Occipital lobe (tissue), 2 donors: Measurements from ENCODE around the gene OR51B4. TPM values are rescaled to one million over a fixed set of nuclear protein-coding genes. Genes with fewer than 3 reads are reported as not detected.
"Not testable (repeated sequence)": the region's sequence is repeated elsewhere in the genome, so short reads cannot be mapped to it uniquely, and the experiment has no call there.

ENCODE experiments used
- DNase-seq: peaks from one replicate; lab custom pipeline; 2025; lab: John Stamatoyannopoulos, UW
- total RNA-seq: library from RNA; depleted of rRNA; stranded (reverse); fragments of >200 nt; gene quantifications from one replicate; pipeline ENCODE4 v1.2.3, GENCODE V29; 2014

The OR51B4 gene
- total RNA-seq, 1 donor from 2014 or later: 0.31 TPM

DNA sequence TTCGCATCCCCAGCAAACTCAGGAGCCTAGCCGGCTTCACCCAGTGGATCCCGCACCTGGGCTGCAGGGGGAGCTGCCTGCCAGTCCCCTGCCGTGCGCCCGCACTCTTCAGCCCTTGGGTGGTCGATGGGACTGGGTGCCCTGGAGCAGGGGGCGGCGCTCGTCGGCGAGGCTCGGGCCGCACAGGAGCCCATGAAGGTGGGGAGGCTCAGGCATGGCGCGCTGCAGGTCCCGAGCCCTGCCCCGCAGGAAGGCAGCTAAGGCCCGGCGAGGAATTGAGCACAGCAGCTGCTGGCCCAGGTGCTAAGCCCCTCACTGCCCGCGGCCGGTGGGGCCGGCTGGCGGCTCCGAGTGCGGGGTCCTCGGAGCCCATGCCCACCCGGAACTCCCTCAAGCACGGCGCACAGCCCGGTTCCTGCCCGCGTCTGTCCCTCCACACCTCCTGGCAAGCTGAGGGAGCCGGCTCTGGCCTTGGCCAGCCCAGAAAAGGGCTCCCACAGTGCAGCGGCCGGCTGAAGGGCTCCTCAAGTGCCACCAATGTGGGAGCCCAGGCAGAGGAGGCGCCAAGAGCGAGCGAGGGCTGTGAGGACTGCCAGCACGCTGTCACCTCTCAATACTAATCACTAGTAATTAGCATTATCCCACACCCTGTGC is 7.3 kb downstream of the OR51B4 start:
- DNase-seq: not testable (repeated sequence)

DNA sequence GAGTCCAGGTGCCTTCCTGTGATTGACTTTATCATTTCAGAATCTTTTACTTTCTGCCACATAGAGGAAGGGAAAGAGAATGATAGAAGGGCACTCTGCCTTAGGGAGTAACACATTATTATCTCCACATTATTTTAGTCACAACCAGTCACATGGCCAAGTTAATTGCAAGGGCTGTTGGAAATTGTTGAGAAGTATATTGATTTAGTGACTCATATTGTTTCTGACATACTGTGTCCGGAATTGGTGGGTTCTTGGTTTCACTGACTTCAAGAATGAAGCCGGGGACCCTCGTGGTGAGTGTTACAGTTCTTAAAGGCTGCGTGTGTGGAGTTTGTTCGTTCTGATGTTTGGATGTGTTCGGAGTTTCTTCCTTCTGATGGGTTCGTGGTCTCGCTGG is 8.7 kb downstream of the OR51B4 start:
- DNase-seq: no peak

DNA sequence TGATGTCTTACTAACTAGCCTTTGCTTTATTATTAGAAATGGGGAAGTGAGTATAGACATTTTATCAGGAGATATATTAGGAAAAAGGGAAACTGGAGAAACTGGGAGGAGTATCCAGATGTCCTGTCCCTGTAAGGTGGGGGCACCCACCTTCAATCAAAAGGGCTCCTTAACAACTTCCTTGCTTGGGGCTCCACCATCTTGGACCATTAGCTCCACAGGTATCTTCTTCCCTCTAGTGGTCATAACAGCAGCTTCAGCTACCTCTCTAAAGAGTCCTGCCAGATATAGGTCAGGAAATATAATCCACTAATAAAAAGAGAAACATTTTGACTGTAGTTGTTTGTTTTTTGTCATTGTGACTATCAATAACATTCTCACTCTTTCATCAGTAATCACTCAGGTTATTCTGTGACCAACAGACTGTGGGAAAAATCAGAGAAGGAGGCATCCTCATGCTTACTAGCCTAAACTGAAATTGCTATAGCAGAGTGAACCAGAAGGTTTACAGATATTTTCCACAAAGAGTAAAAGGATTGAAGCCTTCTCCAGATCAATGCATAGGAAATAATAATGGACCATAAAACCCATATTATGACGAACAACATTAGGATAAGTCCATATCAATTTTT is 10.4 kb downstream of the OR51B4 start:
- DNase-seq: no peak

DNA sequence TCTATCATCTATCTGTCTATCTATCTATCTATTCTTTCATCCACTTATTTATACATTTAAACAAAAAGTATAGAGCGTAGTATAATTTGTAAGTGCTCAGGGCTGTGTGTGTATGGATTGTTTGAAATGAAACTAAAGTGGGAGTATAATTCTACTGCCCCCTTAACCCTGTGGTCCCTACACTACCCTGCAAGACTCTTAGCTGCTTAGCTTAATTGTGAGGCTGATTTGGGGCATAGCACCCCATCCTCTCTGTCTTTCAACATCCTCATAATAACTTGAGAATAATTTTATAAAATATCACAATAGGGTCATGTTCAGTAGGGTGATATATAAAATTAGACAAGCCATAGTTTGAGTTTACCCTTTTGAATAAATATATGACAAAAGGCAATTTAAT is 11.6 kb downstream of the OR51B4 start:
- no peak for DNase-seq

DNA sequence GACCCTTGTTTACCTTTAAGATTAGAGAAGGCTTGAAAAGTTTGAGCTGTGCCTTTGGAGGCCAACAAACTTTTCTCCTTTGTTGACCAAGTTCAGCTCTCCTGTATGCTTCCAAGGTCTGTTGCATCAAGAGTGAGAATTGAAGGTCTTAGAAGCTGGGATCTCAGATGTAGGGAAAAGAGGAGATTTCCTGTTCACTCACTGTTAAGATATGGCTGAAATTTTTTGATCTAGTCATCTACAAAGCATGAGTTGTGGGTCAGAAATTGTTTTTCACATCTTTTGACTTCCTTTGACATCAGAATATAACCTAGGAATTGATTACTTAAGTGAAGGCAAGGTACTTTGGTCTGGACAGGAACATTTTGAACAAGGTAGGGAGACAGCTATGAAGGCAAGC is 12.1 kb downstream of the OR51B4 start:
- no peak for DNase-seq

DNA sequence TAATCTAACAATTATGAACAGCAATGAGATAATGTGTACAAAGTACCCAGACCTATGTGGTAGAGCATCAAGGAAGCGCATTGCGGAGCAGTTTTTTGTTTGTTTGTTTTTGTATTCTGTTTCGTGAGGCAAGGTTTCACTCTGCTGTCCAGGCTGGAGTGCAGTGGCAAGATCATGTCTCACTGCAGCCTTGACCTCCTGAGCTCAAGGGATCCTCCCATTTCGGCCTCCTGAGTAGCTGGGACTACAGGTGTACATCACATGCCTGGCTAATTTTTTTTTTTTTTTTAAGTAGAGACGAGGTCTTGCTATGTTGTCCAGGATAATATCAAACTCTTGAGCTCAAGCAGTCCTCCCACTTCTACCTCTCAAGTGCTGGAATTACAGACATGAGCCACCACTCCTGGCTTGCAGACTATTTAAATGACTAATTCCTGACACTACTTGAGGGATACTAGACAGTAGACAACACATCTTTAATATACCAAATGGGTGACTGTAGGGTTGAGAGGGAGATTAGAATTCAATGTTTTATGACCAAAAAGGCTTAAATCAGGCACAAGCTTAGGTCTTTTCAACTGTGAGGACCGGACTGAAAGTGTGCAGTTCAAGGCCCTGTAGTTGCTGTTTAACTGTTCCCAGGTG is 12.7 kb downstream of the OR51B4 start:
- DNase-seq: no peak

DNA sequence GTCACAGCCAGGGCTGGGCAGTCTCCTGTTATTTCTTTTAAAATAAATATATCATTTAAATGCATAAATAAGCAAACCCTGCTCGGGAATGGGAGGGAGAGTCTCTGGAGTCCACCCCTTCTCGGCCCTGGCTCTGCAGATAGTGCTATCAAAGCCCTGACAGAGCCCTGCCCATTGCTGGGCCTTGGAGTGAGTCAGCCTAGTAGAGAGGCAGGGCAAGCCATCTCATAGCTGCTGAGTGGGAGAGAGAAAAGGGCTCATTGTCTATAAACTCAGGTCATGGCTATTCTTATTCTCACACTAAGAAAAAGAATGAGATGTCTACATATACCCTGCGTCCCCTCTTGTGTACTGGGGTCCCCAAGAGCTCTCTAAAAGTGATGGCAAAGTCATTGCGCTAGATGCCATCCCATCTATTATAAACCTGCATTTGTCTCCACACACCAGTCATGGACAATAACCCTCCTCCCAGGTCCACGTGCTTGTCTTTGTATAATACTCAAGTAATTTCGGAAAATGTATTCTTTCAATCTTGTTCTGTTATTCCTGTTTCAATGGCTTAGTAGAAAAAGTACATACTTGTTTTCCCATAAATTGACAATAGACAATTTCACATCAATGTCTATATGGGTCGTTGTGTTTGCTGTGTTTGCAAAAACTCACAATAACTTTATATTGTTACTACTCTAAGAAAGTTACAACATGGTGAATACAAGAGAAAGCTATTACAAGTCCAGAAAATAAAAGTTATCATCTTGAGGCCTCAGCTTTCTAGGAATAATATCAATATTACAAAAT is 13.4 kb downstream of the OR51B4 start:
- DNase-seq: no peak

DNA sequence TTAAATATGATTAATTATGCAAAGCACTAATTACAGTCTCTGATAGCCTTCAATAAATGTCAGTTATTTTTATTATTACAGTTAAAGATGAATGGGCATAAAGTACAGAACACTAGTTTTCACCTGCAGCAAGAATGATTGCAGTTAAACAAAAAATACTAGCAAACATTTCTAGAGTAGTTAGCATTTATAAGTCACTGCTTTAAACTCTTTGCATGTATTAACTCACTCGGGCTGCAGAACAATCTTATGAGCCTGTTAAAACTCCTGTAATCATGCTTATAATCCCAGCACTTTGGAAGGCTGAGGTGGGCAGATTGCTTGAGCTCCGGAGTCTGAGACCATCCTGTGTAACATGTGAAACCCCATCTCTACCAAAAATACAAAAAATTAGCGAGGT is 14.8 kb downstream of the OR51B4 start:
- no peak for DNase-seq

DNA sequence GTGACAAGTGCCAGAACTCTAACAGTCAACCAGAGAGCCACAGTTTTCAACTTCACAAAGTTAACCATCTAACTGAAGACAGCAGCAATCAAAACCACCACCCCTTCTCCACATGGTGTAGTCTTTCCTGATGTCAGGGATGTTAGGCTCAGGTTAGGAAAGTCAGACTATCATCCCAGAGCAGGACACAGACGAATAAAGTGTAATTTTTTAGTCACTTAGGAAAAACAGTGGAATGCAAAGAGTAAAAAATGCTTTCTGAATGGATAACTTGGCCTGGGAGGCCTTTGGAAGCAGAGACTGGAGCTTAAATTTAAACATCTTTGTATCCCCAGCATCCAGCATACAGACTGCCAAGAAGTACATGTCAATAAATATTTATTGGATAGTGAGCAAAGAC is 15.4 kb downstream of the OR51B4 start:
- no peak for DNase-seq

DNA sequence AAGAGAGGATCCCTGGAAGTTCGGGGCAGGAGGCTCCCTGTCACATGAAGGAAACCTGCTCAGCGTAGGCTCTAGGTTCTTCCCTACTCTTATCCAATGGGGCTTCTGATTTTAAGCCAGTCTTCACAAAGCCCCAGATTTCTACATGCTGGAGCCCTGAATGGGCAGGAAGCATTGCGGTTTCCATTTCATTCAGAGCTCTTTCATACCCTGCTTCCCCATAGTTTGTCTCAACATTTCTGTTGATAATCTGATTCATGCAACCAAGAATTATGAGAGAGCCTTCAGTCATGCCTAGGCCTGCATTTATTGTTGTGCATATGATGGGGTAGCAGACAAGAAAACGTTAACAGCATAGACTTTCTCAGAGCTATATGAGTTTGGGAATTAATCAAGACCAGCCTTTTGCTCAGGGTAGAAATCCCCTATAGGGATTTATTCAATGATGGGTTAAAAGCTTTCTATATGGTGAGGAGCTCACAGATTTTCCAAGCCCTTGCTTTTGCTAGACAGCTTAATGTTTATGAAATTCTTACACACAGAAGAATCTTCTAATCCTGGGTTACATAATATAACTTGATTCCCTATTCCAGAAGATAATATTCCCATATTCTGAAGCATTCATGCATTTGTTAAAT is 15.9 kb downstream of the OR51B4 start:
- no peak for DNase-seq

DNA sequence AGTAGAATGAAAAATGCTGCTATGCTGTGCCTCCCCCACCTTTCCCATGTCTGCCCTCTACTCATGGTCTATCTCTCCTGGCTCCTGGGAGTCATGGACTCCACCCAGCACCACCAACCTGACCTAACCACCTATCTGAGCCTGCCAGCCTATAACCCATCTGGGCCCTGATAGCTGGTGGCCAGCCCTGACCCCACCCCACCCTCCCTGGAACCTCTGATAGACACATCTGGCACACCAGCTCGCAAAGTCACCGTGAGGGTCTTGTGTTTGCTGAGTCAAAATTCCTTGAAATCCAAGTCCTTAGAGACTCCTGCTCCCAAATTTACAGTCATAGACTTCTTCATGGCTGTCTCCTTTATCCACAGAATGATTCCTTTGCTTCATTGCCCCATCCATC is 17.1 kb downstream of the OR51B4 start:
- no peak for DNase-seq

DNA sequence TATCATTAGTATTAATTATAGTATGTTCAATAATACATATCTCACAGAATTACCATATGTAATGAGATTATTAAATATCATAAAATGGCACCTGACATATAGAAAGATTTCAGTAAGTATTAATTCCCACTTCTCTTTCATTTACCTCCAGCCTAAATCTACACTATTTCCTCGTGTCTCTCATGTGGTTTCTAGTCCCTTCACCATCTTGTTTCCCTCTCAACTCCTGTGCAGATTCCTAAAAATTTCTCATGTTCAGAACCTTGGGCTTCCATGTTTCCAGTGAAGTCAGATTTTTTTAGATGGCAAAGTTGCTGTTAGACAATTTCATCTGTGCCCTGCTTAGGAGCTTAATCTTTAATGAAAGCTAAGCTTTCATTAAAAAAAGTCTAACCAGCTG is 17.9 kb downstream of the OR51B4 start:
- DNase-seq: no peak

DNA sequence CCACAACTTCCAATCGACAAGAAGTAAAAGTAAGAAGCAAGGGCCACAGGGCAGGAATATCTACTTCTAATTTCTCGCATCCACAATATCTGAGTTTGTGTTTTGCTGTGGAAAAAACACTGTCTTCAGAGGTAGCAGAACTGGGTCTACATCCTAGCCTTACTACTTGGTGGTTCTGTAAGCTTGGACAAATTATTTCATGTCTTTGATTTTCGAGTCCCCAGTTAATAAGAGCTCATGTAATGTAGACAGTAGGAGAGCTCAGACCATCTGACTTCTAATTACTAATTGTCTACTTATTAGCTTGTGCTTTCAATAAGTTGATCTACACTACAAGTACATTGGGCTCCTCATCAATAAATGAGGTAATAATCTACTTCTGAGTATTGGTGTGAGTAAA is 18.7 kb downstream of the OR51B4 start:
- no peak for DNase-seq

DNA sequence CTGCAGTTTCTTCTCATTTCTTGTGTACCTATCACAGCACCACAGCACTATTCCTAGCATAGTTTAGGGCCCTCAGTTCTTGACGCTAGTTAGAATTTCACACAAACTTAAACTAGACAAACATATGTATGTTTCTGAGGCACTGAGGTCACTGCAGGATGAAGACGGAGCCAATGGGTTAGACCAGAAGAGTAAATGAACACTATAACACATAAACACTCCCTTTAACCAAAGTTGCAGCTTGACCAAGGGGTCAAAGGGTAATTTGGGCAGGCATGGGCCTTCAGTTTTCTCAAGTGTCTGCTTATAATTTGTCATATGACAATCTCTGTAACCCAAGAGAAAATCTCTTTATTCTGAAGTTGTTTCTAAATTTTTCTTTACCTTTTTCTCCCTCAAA is 19.1 kb downstream of the OR51B4 start:
- no peak for DNase-seq

DNA sequence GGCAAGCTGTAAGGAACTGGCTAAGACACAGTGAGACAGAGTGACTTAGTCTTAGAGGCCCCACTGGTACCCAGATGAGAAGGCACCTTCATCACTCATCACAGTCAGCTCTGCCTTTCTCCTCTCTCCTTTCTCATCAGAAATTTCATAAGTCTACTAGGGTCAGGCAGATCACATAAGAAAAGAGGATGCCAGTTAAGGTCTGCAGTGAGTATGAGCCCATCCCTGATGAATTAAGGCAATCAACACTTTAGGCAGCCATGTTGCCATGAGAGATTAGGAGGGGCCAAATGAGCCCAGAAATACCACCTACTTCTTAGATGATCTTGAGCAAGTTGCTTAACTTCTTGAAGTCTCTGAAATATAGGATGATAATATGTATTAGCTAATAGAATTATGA is 20.1 kb downstream of the OR51B4 start:
- DNase-seq: no peak

DNA sequence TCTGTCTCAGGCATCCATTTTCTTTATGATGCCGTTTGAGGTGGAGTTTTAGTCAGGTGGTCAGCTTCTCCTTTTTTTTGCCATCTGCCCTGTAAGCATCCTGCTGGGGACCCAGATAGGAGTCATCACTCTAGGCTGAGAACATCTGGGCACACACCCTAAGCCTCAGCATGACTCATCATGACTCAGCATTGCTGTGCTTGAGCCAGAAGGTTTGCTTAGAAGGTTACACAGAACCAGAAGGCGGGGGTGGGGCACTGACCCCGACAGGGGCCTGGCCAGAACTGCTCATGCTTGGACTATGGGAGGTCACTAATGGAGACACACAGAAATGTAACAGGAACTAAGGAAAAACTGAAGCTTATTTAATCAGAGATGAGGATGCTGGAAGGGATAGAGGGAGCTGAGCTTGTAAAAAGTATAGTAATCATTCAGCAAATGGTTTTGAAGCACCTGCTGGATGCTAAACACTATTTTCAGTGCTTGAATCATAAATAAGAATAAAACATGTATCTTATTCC is 21.1 kb downstream of the OR51B4 start:
- DNase-seq: peak; percentile 27

DNA sequence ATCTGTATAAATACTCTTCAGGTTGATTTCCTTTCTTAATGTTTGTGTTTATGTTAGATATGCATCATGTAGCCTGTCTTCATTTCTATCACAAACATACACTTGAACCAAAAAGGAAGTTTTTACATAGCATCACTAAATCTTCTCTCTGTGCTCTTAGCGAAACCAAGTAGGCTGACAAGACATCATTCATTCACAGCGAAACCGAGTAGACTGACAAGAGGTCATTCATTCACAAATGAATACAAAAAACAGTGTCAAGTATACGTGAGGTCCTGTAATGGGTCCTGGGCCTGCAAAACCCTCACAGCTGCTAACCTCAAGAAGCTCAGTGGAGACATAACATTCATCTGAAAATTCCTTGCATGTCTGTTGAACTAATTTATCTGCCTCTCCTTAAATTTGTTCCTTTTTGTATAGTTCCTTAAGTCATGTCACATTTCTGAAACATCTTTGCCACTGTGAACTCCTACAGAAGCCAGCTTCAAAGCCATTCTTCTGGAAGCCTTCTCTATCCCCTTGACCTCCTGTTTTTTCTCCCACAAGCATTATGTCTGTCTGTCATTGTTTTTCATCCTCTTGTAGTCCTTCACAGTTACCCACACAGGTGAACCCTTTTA is 22.2 kb downstream of the OR51B4 start:
- no peak for DNase-seq

DNA sequence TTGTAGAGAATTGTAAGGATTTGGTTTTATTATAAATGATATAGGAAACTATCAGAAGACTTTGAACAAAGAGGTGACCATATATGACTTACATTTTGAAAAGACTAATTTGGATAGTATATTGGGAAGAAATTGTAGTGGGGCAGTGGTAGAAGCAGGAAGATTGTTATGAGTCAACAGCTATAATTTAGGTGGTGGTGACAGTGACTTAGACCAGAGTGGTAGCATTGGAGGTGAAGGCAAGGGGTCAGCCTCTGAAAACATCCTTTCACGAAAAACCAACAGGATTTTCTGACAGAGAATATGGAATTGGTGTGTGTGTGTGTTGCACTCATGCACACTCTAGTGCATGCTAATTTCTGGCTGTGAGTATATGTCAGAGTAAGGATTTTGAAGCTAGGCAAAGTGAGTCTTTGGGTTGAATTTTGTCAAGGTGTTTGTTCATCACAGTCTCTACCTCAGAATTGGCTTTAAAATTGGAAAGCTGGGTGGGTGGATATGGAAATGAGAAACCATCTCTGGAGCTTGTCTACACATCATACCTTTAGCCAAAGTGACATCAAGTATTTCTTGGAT is 23.9 kb downstream of the OR51B4 start:
- no peak for DNase-seq

DNA sequence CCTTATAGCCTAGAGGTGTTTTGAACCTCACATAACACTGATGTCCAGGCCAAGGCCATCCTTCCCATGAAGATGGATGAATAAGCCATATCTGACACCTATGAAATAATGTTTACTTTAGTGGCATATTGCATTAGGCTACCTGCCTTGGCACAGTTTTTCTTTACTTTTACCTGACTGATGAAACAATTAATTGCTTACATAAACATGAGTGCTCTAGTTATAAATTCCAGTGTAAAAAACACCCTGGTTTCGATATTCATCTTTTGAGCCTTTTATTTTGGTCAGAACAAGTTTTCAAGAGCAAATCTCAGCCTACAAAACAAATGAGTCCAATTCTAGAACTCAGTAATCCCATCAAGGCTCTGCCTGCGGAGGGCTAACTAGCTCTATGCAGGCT is 25.0 kb downstream of the OR51B4 start:
- DNase-seq: no peak

DNA sequence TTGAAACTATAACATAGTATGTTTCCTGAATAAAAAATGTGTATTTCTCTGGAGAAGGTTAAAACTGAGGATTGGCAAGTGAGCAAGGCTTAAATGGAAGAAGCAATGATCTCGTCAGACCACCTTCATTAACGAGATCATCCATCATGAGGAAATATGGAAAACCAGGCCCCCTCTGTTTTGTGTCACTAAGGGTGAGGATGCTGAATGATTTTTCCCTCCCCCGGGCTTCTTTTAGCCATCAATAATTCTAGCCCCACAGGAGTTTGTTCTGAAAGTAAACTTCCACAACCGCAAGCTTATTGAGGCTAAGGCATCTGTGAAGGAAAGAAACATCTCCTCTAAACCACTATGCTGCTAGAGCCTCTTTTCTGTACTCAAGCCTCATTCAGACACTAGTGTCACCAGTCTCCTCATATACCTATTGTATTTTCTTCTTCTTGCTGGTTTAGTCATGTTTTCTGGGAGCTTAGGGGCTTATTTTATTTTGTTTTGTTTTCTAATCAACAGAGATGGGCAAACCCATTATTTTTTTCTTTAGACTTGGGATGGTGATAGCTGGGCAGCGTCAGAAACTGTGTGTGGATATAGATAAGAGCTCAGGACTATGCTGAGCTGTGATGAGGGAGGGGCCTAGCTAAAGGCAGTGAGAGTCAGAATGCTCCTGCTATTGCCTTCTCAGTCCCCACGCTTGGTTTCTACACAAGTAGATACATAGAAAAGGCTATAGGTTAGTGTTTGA is 26.2 kb downstream of the OR51B4 start:
- no peak for DNase-seq
